ENCODE data around the gene TIMM23.

TIMM23 gene

GRCh38 chr10:46002916-46003693 is 30.8 kb downstream of the TIMM23 start:
- H3K4me3 ChIP-seq (replicated peaks; ENCODE audit: low read depth, low read length), result no peak overlapping the region
- no peak for DNase-seq (ENCODE audit: low read depth)
- TF ChIP-seq CTCF (IDR thresholded peaks at IDR 0.05; ENCODE audit: low read length, missing control alignments), result no peak

GRCh38 chr10:46004963-46005362 is 32.7 kb downstream of the TIMM23 start:
- no peak for TF ChIP-seq CTCF (IDR thresholded peaks at IDR 0.05; ENCODE audit: low read length, missing control alignments)
- no peak overlapping the region for H3K4me3 ChIP-seq (replicated peaks; ENCODE audit: low read depth, low read length)
- no peak for DNase-seq (ENCODE audit: low read depth)

GRCh38 chr10:46005383-46005782 is 33.1 kb downstream of the TIMM23 start:
- TF ChIP-seq CTCF (IDR thresholded peaks at IDR 0.05; ENCODE audit: low read length, missing control alignments), result no peak
- DNase-seq (ENCODE audit: low read depth), result no peak
- H3K4me3 ChIP-seq (replicated peaks; ENCODE audit: low read depth, low read length), result no peak overlapping the region

- no peak overlapping the region for H3K4me3 ChIP-seq (replicated peaks; ENCODE audit: low read depth, low read length)
- peak; percentile 49 for DNase-seq (ENCODE audit: low read depth)
- no peak for TF ChIP-seq CTCF (IDR thresholded peaks at IDR 0.05; ENCODE audit: low read length, missing control alignments)
These were observed 33.9 kb downstream of the TIMM23 start for GRCh38 chr10:46006219-46006618.

- no peak for TF ChIP-seq CTCF (IDR thresholded peaks at IDR 0.05; ENCODE audit: low read length, missing control alignments)
- H3K4me3 ChIP-seq (replicated peaks; ENCODE audit: low read depth, low read length), result no peak overlapping the region
These were observed 40.5 kb downstream of the TIMM23 start for GRCh38 chr10:46012746-46013145.

GRCh38 chr10:46014206-46014605 is 41.9 kb downstream of the TIMM23 start:
- H3K4me3 ChIP-seq (replicated peaks; ENCODE audit: low read depth, low read length), result no peak overlapping the region

More at GRCh38 chr10:46012746-46013145, 40.5 kb downstream of the TIMM23 start:
- DNase-seq (ENCODE audit: low read depth), result no peak

More at GRCh38 chr10:46014206-46014605, 41.9 kb downstream of the TIMM23 start:
- no peak for DNase-seq (ENCODE audit: low read depth)
- TF ChIP-seq CTCF (IDR thresholded peaks at IDR 0.05; ENCODE audit: low read length, missing control alignments), result no peak
